Activated CD8-positive, alpha-beta T cell treated with anti-CD3 and anti-CD28 coated beads for 36 hours (primary cell): ENCODE results near the gene ETF1. TPM values are rescaled to one million over a fixed set of nuclear protein-coding genes. Genes with fewer than 3 reads are reported as not detected.

Source experiments
- ATAC-seq: fragments of 200-7000 bp; cut with Tn5 transposase; one replicate; pipeline ENCODE4 v1.10.0; 2021; ENCODE audit warnings: mild to moderate bottlenecking, moderate library complexity
- CTCF ChIA-PET: fragments of 350-600 bp; sonication (Branson Sonifier 250); formaldehyde crosslinking; loops from one replicate; lab custom pipeline; 2021; ENCODE audit warnings: antibody characterized with exemption; lab: Charles Lee
- POLR2A ChIA-PET: fragments of 350-600 bp; sonication (Branson Sonifier 250); formaldehyde crosslinking; loops from one replicate; lab custom pipeline; 2021; ENCODE audit warnings: antibody characterized with exemption; lab: Charles Lee
- DNase-seq: peaks from one replicate; pipeline ENCODE4 v3.0.0-alpha.2; 2020
- H3K27ac Mint-ChIP-seq: one replicate; pipeline ENCODE4 v1.8.0; 2021; ENCODE audit warnings: mild to moderate bottlenecking, mixed read lengths
- H3K27me3 Mint-ChIP-seq: one replicate; pipeline ENCODE4 v1.8.0; 2021; ENCODE audit warnings: mixed read lengths
- H3K36me3 Mint-ChIP-seq: one replicate; pipeline ENCODE4 v1.8.0; 2021; ENCODE audit warnings: low read depth, mixed read lengths
- H3K4me1 Mint-ChIP-seq: one replicate; pipeline ENCODE4 v1.8.0; 2021; ENCODE audit warnings: low read depth, mixed read lengths
- H3K4me3 Mint-ChIP-seq: one replicate; pipeline ENCODE4 v1.8.0; 2021; ENCODE audit warnings: mild to moderate bottlenecking, moderate library complexity, mixed read lengths
- H3K9me3 Mint-ChIP-seq: one replicate; pipeline ENCODE4 v1.8.0; 2021; ENCODE audit warnings: mixed read lengths
- intact Hi-C: fragments of 100-400 bp; cut with micrococcal nuclease; formaldehyde crosslinking; loops from one replicate; pipeline ENCODE4 v1.10.0; 2022
- total RNA-seq, 2 experiments: library from RNA; stranded (reverse); gene quantifications; one replicate each; pipeline ENCODE4 v1.2.3, GENCODE V29; 2021
- TF ChIP-seq, protein P1 (sequence below): fragments of 200-600 bp; IDR thresholded peaks from one replicate; pipeline ENCODE4 v1.8.0; 2022; ENCODE audit warnings: antibody characterized with exemption, mild to moderate bottlenecking

ETF1 gene
- total RNA-seq, 2 experiments from 2014 or later = 154 to 161 TPM

GRCh38 chr5:138549414-138549813 lies 6.4 kb upstream of the ETF1 start:
- H3K27ac Mint-ChIP-seq = no peak overlapping the region
- POLR2A ChIA-PET = interaction anchor here (1.2 to 4.3 kb wide), 3 partner anchors 10 to 19 kb away, joined by 3 to 18 read pairs (median 5); no protein-coding TSS in a partner anchor
- CTCF ChIA-PET = interaction anchor here (1.4 to 2.7 kb wide), 5 partner anchors 10 to 197 kb away, joined by 3 to 14 read pairs (median 7); partner anchors contain the start of gene KDM3B
- H3K9me3 Mint-ChIP-seq = no peaks in the 10 kb centered on the region
- peaks cover 29% of the 10 kb centered on the region for H3K36me3 Mint-ChIP-seq
- H3K4me3 Mint-ChIP-seq = no peak overlapping the region
- intact Hi-C loops = no loop called here
- H3K27me3 Mint-ChIP-seq = no peaks in the 10 kb centered on the region
- no peak for DNase-seq
- TF ChIP-seq, protein P1, sequence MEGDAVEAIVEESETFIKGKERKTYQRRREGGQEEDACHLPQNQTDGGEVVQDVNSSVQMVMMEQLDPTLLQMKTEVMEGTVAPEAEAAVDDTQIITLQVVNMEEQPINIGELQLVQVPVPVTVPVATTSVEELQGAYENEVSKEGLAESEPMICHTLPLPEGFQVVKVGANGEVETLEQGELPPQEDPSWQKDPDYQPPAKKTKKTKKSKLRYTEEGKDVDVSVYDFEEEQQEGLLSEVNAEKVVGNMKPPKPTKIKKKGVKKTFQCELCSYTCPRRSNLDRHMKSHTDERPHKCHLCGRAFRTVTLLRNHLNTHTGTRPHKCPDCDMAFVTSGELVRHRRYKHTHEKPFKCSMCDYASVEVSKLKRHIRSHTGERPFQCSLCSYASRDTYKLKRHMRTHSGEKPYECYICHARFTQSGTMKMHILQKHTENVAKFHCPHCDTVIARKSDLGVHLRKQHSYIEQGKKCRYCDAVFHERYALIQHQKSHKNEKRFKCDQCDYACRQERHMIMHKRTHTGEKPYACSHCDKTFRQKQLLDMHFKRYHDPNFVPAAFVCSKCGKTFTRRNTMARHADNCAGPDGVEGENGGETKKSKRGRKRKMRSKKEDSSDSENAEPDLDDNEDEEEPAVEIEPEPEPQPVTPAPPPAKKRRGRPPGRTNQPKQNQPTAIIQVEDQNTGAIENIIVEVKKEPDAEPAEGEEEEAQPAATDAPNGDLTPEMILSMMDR = no peak
- no peak for ATAC-seq
- peaks cover 36% of the 10 kb centered on the region for H3K4me1 Mint-ChIP-seq

DNA sequence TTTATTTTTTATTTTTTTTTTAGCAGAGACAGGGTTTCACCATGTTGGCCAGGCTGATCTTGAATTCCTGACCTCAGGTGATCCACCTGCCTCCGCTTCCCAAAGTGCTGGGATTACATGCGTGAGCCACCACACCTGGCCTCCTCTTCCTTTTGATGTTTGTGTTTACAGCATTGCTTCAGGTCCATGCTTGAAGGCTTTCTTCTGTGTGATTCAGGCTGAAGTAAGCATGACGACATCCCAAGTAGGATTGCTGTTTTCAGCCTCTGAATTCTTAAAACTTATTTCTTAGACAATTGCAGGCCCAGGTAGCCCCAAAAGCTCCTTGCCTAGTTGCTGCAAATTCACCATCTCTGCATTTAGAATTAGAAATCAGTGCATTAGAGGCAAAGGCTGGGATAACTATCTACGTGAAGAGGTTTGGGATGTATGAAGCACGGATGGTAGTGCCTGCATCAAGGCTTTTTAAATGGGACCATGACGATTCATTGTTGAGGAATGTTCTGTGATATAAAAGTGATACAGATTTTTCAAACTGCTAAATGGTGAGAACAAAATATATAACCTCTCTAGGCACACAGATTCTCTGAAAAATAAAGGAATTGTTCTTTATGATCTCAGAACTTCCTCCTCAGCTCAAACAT lies 3.0 kb upstream of the ETF1 start:
- Mint-ChIP-seq H3K4me3 (peak overlapping the region; percentile 37), H3K9me3 (no peaks in the 10 kb centered on the region), H3K27ac (peak overlapping the region; percentile 42), H3K4me1 (peaks cover 48% of the 10 kb centered on the region), H3K36me3 (peaks cover 35% of the 10 kb centered on the region), H3K27me3 (no peaks in the 10 kb centered on the region)
- TF ChIP-seq, protein P1 = no peak
- no peak for ATAC-seq
- intact Hi-C loops = no loop called here
- DNase-seq = no peak
- ChIA-PET POLR2A (interaction anchor here (0.6 to 4.3 kb wide), 7 partner anchors 9 to 1016 kb away, joined by 3 to 18 read pairs (median 4); no protein-coding TSS in a partner anchor), CTCF (interaction anchor here (0.6 to 3.1 kb wide), 5 partner anchors 10 to 236 kb away, joined by 3 to 13 read pairs (median 3); no protein-coding TSS in a partner anchor)

DNA sequence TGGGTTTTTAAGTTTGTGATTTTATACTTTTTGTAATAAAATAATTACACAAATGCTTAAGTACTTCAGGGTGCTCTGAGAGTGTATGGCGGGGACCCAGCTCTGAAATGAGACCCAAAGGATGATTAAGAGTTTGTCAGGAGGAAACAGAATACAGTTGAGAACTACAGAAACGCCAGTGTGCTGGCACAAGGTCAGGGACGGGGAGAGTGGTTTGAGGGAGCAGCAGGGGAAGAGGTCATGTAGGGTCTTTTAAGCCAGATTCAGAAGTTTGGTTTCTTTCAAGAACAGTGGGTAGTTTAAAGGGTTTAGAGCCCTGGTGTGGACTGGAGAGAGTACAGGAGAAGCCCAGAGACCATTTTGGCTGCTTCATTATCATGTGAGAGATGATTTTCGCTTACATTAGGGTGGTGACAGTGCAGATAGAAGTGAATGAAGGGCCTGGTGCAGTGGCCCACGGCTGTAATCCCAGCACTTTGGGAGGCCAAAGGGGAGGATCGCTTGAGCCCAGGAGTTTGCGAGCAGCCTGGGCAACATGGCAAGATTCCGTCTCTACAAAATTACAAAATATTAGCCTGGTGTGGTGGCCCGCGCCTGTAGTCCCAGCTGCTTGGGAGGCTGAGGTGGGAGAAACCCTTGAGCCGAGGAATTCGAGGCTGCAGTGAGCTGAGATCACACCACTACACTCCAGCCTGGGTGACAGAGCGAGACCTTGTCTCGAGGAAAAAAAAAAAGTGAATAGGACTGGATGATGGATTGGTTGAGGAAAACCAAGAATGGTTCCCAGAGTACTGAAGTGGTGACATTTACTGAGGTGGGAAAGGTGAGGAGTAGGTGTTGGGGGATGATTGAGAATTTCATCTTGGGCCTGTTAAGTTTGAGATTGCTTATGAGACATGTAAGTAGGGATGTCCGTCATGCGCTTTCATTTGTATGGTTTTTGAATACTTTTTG lies 1.4 kb upstream of the ETF1 start:
- TF ChIP-seq, protein P1 = no peak
- ChIA-PET POLR2A (interaction anchor here (0.5 to 4.3 kb wide), 12 partner anchors 10 to 728 kb away, joined by 3 to 65 read pairs (median 8); partner anchors contain the start of genes EGR1 and HSPA9), CTCF (interaction anchor here (1.0 to 2.9 kb wide), 7 partner anchors 11 to 206 kb away, joined by 3 to 11 read pairs (median 5); partner anchors contain the start of genes EGR1, FAM53C and HSPA9)
- Mint-ChIP-seq H3K36me3 (peaks cover 47% of the 10 kb centered on the region), H3K4me1 (peaks cover 63% of the 10 kb centered on the region), H3K9me3 (no peaks in the 10 kb centered on the region), H3K27ac (peak overlapping the region; percentile 100), H3K4me3 (peak overlapping the region; percentile 99), H3K27me3 (no peaks in the 10 kb centered on the region)
- ATAC-seq (no peak), DNase-seq (peak; percentile 37)
- intact Hi-C loops = no loop called here

DNA sequence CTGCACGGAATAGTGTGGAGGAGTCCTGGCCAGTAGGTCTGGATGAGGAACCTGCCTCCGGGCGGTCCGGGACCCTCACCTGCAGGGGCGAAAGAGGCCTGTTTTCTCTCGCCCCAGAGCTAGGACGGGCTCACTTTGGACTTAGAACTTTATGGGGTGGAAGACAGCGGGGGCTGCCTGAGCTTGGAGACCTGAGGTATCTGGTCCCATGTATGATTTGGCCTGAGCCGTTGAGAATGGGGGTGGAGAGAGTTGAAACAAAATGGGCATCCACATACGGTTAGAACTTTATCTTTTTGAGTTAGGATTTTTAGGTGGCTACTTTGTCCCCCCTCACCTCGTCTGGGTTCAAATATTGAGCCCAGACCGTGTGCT lies 681 bp upstream of the ETF1 start:
- peak overlapping the region; percentile 99 for H3K4me3 Mint-ChIP-seq
- peak overlapping the region; percentile 100 for H3K27ac Mint-ChIP-seq
- H3K4me1 Mint-ChIP-seq = peaks cover 68% of the 10 kb centered on the region
- ATAC-seq = peak; percentile 62
- H3K27me3 Mint-ChIP-seq = no peaks in the 10 kb centered on the region
- TF ChIP-seq, protein P1 = no peak
- no peaks in the 10 kb centered on the region for H3K9me3 Mint-ChIP-seq
- ChIA-PET POLR2A (interaction anchor here (0.6 to 4.3 kb wide), 17 partner anchors 9 to 729 kb away, joined by 3 to 65 read pairs (median 5); partner anchors contain the start of genes EGR1 and HSPA9), CTCF (interaction anchor here (0.9 to 2.9 kb wide), 8 partner anchors 12 to 205 kb away, joined by 3 to 11 read pairs (median 4); partner anchors contain the start of genes EGR1, FAM53C and HSPA9)
- H3K36me3 Mint-ChIP-seq = peaks cover 53% of the 10 kb centered on the region
- intact Hi-C loops = loop anchor here (1.0 to 2.0 kb wide), 2 partner anchors 32 to 79 kb away; partner anchors contain the start of genes EGR1 and HSPA9
- no peak for DNase-seq
